ENCODE measurements around the gene HHIPL1.

DNA sequence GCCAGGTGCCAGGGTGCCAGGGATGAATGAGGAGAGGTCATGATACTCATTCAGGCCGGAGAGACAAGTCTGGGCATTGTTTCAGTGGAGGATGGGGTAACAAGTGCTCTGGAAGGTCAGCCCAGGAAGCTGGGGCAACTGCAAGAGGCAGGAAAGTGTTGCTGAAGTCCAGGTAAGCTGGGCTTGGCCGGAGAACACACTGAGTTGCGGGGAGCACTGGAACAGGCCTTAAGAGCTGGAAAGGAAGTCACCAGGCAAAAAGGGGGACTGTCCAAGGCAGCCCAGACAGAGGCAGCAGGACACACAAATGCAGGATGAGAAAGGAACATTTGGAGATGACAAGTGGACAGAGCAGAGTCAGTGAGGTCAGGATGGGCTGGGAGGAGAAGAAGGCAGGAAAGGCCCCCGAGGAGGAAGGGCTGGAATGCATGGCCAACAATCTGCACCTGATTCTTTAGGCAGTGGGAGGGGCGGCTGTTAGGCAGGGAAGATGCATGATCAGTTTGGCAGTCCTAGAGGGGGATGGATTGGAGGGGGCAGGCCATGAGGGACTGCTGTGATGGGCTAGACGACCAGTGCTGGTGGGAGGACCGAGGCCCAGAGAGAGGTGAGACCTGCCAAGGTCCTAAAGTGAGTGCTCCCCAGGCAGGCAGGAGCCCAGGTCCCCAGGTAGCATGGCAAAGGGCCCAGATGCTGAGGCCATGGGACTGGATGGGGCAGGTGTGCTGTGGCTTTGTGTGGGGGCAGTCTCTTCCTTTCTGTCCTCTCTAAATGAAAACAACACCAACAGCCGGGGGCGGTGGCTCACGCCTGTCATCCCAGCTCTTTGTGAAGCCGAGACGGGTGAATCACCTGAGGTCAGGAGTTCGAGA lies 17.2 kb upstream of the HHIPL1 start:
- no peak for TF ChIP-seq POLR2AphosphoS5 (IDR thresholded peaks at IDR 0.05; ENCODE audit: borderline replicate concordance, low read depth, low read length)
- TF ChIP-seq EZH2 (IDR thresholded peaks at IDR 0.05), result no peak
